Sigmoid colon (tissue), 7 donors: ENCODE results near the gene PCNT. TPM values are rescaled to one million over a fixed set of nuclear protein-coding genes. Genes with fewer than 3 reads are reported as not detected.
A peak's percentile ranks its signal among the peaks of the same experiment; 100 is the strongest.

ENCODE experiments used
- DNase-seq: peaks from one replicate; pipeline ENCODE4 v3.0.0-alpha.2; 2019
- H3K27ac ChIP-seq, 4 donors: fragments of 200-600 bp; sonication (generic); one replicate each; pipeline ENCODE4 v1.5.1; 2016 to 2019; ENCODE audit warnings: mild to moderate bottlenecking in 1 of 4
- H3K27me3 ChIP-seq, 3 donors: fragments of 200-600 bp; sonication (generic); one replicate each; pipeline ENCODE4 v1.5.1; 2019; ENCODE audit warnings: mild to moderate bottlenecking in 1 of 3
- H3K36me3 ChIP-seq, 4 donors: fragments of 200-600 bp; sonication (generic); one replicate each; pipeline ENCODE4 v1.5.1; 2016 to 2019
- H3K4me1 ChIP-seq, 4 donors: fragments of 200-600 bp; sonication (generic); one replicate each; pipeline ENCODE4 v1.5.1; 2017 to 2019
- H3K4me3 ChIP-seq, 4 donors: fragments of 200-600 bp; sonication (generic); one replicate each; pipeline ENCODE4 v1.5.1; 2017 to 2019; ENCODE audit warnings: mild to moderate bottlenecking in 2 of 4, moderate library complexity in 1 of 4
- H3K9me3 ChIP-seq, 4 donors: fragments of 200-600 bp in 3 of 4; sonication (generic) in 3 of 4; one replicate each; pipeline versions ENCODE4 v1.5.1 to v1.6.1; 2013 to 2019
- CTCF ChIP-seq, 4 experiments: fragments of 450-650 bp in 3 of 4; fragments of 200-600 bp in 1 of 4; IDR thresholded peaks; one replicate each; pipeline ENCODE4 v1.5.1; 2016 to 2019; ENCODE audit warnings: antibody characterized with exemption in 4 of 4, mild to moderate bottlenecking in 3 of 4, moderate library complexity in 2 of 4
- EP300 ChIP-seq, 4 donors: sonication (generic); formaldehyde crosslinking; IDR thresholded peaks; one replicate each; pipeline ENCODE4 v1.6.1; 2017; ENCODE audit warnings: antibody characterized with exemption in 4 of 4
- POLR2A ChIP-seq, 2 donors: fragments of 450-650 bp; IDR thresholded peaks; one replicate each; pipeline ENCODE4 v1.6.1; 2016; ENCODE audit warnings: antibody characterized with exemption in 2 of 2, mild to moderate bottlenecking in 2 of 2, moderate library complexity in 2 of 2
- POLR2AphosphoS5 ChIP-seq, 4 donors: sonication (generic); formaldehyde crosslinking; IDR thresholded peaks; one replicate each; pipeline ENCODE4 v1.6.1; 2017; ENCODE audit warnings: antibody characterized with exemption in 4 of 4
- WGBS, 2 donors: extraction: QIAGEN DNeasy Blood & Tissue Kit; methylation state at CpG; one replicate each; pipeline ENCODE4 v1.1.7; 2013; 5-methylcytosine and 5-hydroxymethylcytosine counted together
- intact Hi-C: fragments of 100-400 bp; cut with DNase I; formaldehyde crosslinking; loops from one replicate; pipeline ENCODE4 v1.15.1; 2023
- polyA plus RNA-seq, 3 donors: library from polyadenylated mRNA; stranded (reverse); fragments of 200-250 nt; gene quantifications; one replicate each; pipeline ENCODE4 v1.2.3, GENCODE V29; 2013
- total RNA-seq, 4 donors: library from RNA; depleted of rRNA; stranded (reverse); fragments of >200 nt; gene quantifications; one replicate each; pipeline ENCODE4 v1.1.0, GENCODE V29; 2016
- donor health status: healthy with polysubstance abuse.
- donor health status: Bipolar disorder and iron deficiency.
- donor health status: healthy.

The PCNT gene
- total and polyA plus RNA-seq, 7 donors: 6.0 to 49.6 (median 18.5) TPM

GRCh38 chr21:46285206-46285661 is 38.7 kb upstream of the PCNT start, which contains the start of gene MCM3AP:
MCM3AP (minus strand) TSS chr21:46285611; CDS start chr21:46285286, 325 bp downstream.
- Histone ChIP-seq H3K36me3 (peaks cover 0 to 34% (median 5%) of the 10 kb centered on the region in 4 donors), H3K4me1 (peaks cover 0 to 61% (median 53%) of the 10 kb centered on the region in 4 donors), H3K9me3 (no peaks in the 10 kb centered on the region), H3K4me3 (peak within 1 kb of the TSS; percentile 83 to 95 (median 90)), H3K27ac (peak within 1 kb of the TSS; percentile 96 to 99 (median 97)), H3K27me3 (no peaks in the 10 kb centered on the region)
- TF ChIP-seq POLR2AphosphoS5 (IDR thresholded peaks at IDR 0.05) (no peak), CTCF (IDR thresholded peaks at IDR 0.05) (no peak)
- no peak for DNase-seq
- intact Hi-C loops: loop anchor here (5.0 kb wide), 1 partner anchor 143 kb away; no protein-coding TSS in a partner anchor
- 28 to 37% methylated on average over 6 of the region's 6 CpGs for WGBS, 2 donors

GRCh38 chr21:46285761-46286647 is 38.0 kb upstream of the PCNT start, which contains the start of gene YBEY:
YBEY (plus strand) TSS chr21:46286342; CDS start chr21:46286914, 572 bp downstream.
- peak within 1 kb of the TSS; percentile 83 to 95 (median 90) for H3K4me3 ChIP-seq
- 0% methylated on average over 105 of the region's 105 CpGs for WGBS, 2 donors
- intact Hi-C loops: loop anchor here (1.0 to 5.0 kb wide), 4 partner anchors 38 to 315 kb away; partner anchors contain the start of genes LSS and PCNT
- H3K27me3 ChIP-seq: no peaks in the 10 kb centered on the region
- peaks cover 0 to 59% (median 50%) of the 10 kb centered on the region in 4 donors for H3K4me1 ChIP-seq
- no peaks in the 10 kb centered on the region for H3K9me3 ChIP-seq
- TF ChIP-seq EP300 (IDR thresholded peaks at IDR 0.05) (no peak), CTCF (IDR thresholded peaks at IDR 0.05) (peak; percentile 12 to 59 (median 36)), POLR2AphosphoS5 (IDR thresholded peaks at IDR 0.05) (peak; percentile 68 to 89 (median 80)), POLR2A (IDR thresholded peaks at IDR 0.05) (peak; percentile 49 to 71)
- peak within 1 kb of the TSS; percentile 96 to 99 (median 97) for H3K27ac ChIP-seq
- peaks cover 0 to 29% (median 1%) of the 10 kb centered on the region in 4 donors for H3K36me3 ChIP-seq
- peak; percentile 94 for DNase-seq

- H3K36me3 ChIP-seq: peaks cover 0 to 33% (median 1%) of the 10 kb centered on the region in 4 donors
- intact Hi-C loops: loop anchor here (1.0 to 5.0 kb wide), 4 partner anchors 38 to 316 kb away; partner anchors contain the start of genes LSS and PCNT
Observed at GRCh38 chr21:46286648-46287002, 37.3 kb upstream of the PCNT start.

GRCh38 chr21:46287541-46287940 is 36.4 kb upstream of the PCNT start:
- no peak for DNase-seq
- intact Hi-C loops: loop anchor here (2.0 to 5.0 kb wide), 3 partner anchors 59 to 317 kb away; partner anchors contain the start of gene LSS
- peaks cover 0 to 32% (median 1%) of the 10 kb centered on the region in 4 donors for H3K36me3 ChIP-seq
- TF ChIP-seq POLR2A (IDR thresholded peaks at IDR 0.05): no peak
- H3K4me1 ChIP-seq: peaks cover 0 to 44% (median 35%) of the 10 kb centered on the region in 4 donors
- WGBS, 2 donors: 70 to 85% methylated on average over 10 of the region's 10 CpGs
- H3K4me3 ChIP-seq: no peak overlapping the region
- no peaks in the 10 kb centered on the region for H3K9me3 ChIP-seq
- no peaks in the 10 kb centered on the region for H3K27me3 ChIP-seq
- no peak overlapping the region for H3K27ac ChIP-seq

More at GRCh38 chr21:46286648-46287002, 37.3 kb upstream of the PCNT start:
- peaks cover 0 to 53% (median 44%) of the 10 kb centered on the region in 4 donors for H3K4me1 ChIP-seq
- H3K9me3 ChIP-seq: no peaks in the 10 kb centered on the region
- peak overlapping the region; percentile 83 to 95 (median 90) for H3K4me3 ChIP-seq
- peak overlapping the region; percentile 96 to 99 (median 97) for H3K27ac ChIP-seq
- WGBS, 2 donors: 0 to 1% methylated on average over 16 of the region's 16 CpGs
- no peak for DNase-seq
- no peak for TF ChIP-seq POLR2A (IDR thresholded peaks at IDR 0.05)
- TF ChIP-seq CTCF (IDR thresholded peaks at IDR 0.05): no peak
- no peak for TF ChIP-seq EP300 (IDR thresholded peaks at IDR 0.05)
- no peak for TF ChIP-seq POLR2AphosphoS5 (IDR thresholded peaks at IDR 0.05)
- H3K27me3 ChIP-seq: no peaks in the 10 kb centered on the region
